GOT3 (cell line): ENCODE measurements around the gene ARHGEF28.

Experiments
- DNase-seq: peaks from one replicate; lab custom pipeline; 2025; ENCODE audit warnings: mixed read lengths; lab: John Stamatoyannopoulos, UW

ARHGEF28 gene

DNA sequence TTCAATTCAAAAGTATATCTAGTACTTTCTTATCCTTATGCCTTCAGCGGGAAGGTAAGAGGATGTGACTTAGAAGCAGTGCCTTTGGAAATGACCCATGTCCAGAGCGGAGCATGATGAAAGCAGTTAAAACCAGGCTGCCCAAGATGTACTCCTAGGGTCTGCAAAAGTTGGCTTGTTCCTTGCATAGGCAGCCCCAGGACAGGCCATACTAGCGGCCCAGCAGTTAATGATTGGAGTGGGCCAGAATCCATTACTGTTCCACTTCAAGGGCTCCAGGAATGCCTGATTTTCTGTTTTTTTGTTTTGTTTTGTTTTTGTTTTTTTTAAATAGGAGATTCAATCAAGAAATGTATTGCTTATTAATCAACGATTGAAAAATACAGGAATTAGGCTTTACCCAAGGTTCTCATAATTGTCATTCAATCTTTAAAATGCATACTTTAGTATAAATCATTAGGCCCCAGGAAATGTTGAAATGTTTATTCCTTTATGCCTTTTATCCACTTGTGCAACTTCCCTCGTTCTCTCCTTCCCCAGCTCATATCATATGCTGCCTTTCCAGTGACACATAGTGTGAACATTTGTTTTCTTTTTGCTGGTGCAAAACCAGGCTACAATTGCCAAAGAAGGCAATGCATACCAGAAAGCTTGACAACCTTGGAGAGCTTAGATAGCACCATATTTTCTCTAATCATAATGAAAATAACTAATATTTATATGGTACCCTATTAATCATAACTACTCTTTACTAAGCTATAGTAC, 190.8 kb downstream of the ARHGEF28 start:
- no peak for DNase-seq

GRCh38 chr5:73818357-73818756, 192.4 kb downstream of the ARHGEF28 start:
- DNase-seq: no peak

GRCh38 chr5:73820326-73820725, 194.3 kb downstream of the ARHGEF28 start:
- no peak for DNase-seq

DNA sequence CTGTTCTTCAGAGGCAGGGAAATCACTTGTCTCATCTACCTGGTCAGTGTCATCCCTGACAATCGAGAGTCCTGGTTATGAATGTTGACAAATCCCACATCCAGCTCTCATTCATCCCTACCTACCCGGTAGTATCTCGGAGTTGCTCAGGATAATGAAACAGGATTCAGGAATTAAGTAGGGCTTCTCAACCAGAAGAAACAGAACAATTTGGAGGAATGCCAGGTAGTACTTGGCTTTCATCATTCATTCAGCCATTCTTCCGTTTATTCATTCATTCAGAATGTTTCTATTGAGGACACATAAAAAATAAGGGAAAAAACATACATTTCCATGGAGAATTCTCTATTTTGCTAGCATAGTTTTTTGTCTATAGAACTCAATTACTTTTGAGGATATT, 195.0 kb downstream of the ARHGEF28 start:
- DNase-seq: no peak

- DNase-seq: no peak
Measured at GRCh38 chr5:73822278-73822988, 196.4 kb downstream of the ARHGEF28 start.

DNA sequence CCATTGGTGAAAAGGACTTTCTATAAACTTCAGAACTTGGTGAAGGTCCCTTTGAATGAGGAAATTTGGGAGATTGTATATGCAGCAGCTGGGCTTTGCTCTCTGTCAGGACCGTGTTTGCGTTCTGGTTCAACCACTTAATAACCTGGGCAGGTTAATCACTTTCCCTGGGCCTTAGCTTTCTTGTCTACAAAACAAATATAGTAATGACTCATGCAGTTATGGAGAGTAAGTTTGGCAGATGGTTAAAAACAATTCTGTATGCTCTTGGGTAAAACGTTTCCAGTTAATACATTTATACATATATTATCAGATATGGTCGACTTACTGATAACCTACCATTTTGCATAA, 197.0 kb downstream of the ARHGEF28 start:
- DNase-seq: no peak

DNA sequence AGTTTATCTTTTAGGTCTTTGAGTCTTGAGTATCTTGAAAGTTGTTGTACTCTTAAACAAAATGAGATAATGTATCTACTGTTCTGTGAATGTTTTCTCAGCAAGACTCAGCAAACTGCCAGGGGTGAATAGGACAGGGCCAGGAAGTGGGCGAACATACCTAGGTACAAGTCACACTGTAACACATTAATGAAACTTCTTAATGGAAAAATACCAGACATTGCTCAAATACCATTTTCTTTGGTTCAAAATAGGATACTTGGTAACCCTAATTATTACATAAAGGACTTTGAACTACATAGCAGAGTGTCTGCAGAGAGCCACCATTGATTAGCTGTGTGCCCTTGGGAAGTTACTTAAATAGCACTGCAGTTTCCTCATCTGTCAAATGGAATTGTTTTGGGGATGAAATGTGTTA, 197.5 kb downstream of the ARHGEF28 start:
- no peak for DNase-seq

- DNase-seq: no peak
Measured at GRCh38 chr5:73825199-73825598, 199.2 kb downstream of the ARHGEF28 start.

- no peak for DNase-seq
Measured at GRCh38 chr5:73825736-73826135, 199.7 kb downstream of the ARHGEF28 start.

- DNase-seq: no peak
Measured at GRCh38 chr5:73826301-73827105, 200.5 kb downstream of the ARHGEF28 start.

GRCh38 chr5:73827106-73827450, 201.1 kb downstream of the ARHGEF28 start:
- no peak for DNase-seq

DNA sequence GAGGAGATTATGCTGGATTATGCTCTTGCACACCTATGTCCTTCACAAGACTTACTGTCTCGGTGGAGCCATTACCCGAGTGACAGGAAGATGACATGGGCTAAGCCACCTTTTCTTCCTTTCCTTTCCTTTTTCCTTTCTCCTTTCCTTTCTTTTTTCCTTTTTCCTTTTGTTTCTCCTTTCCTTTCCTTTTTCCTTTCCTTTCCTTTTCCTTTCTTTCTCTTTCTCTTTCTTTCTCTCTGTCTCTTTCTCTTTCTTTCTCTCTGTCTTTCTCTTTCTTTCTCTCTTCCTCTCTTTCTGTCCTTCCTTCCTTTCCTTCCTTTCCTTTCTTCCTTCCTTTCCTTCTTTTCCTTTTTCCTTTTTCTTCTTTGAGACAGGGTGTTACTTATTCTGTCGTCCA, 202.5 kb downstream of the ARHGEF28 start:
- no peak for DNase-seq

DNA sequence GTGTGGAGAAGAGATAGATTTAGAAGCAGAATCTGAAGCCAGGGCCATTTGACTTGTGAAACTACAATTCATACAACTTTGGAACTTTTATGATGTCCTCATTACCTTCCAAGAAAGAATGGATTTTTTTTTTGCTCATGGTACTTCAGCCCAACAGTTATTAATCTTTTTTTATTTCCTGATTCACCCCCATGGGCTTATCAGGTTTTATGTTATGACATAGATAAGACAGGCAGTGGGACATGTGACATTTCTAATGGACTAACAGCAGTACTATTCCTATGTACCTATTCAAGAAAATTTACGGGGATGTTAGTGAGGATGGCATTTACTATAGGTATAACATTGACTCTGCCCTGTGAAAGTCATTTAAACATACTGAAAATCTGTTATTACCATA, 204.7 kb downstream of the ARHGEF28 start:
- DNase-seq: no peak

GRCh38 chr5:73831066-73831465, 205.1 kb downstream of the ARHGEF28 start:
- DNase-seq: no peak

DNA sequence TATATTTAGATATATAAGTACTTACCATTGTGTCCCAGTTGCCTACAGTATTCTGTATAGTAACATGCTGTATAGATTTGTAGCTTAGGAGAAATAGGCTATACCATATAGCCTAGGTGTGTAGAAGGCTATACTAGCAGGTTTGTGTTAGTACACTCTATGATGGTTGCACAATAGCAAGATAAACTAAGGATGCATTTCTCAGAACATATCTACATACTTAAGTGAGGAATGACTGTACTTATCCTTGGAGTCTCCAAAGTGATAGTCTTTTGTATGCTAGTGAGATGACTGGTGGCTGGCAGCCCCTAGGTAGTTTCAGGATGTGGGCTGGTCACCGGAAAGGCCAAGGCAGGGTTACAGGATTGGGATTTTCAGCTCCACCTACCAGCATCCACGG, 208.7 kb downstream of the ARHGEF28 start:
- no peak for DNase-seq

- DNase-seq: no peak
Measured at GRCh38 chr5:73835726-73836125, 209.7 kb downstream of the ARHGEF28 start.

- DNase-seq: no peak
Measured at GRCh38 chr5:73836607-73837006, 210.6 kb downstream of the ARHGEF28 start.

- DNase-seq: no peak
Measured at GRCh38 chr5:73838901-73839300, 212.9 kb downstream of the ARHGEF28 start.

DNA sequence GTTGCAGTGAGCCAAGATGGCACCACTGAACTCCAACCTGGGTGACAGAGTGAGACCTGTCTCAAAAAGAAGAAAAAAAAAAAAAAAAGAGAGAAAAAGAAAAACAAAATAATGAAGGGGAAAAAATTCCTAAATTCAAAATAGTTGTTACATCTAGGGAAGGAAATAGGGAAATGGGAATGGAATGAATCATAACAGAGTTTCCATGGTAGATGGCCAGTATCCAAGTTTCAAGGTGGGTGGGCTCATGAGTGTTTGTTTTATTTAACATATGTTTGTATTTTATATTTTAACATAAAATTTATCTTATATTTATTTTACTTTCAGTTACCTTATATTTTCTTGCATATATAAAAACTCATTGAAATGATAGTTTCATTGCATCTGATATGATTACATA, 215.6 kb downstream of the ARHGEF28 start:
- no peak for DNase-seq

GRCh38 chr5:73844165-73844564, 218.2 kb downstream of the ARHGEF28 start:
- DNase-seq: no peak

- no peak for DNase-seq
Measured at GRCh38 chr5:73851471-73852181, 225.6 kb downstream of the ARHGEF28 start.

- no peak for DNase-seq
Measured at GRCh38 chr5:73853091-73853490, 227.1 kb downstream of the ARHGEF28 start.
